Stimulated activated CD4-positive, alpha-beta T cell treated with anti-CD3 and anti-CD28 coated beads, Interleukin-4, amount 100 ng/mL, for 24 hours (primary cell): ENCODE data around the gene PPP1R9B.

Experiments used
- DNase-seq: peaks from one replicate; pipeline ENCODE4 v3.0.0-alpha.2; 2020

PPP1R9B gene

DNA sequence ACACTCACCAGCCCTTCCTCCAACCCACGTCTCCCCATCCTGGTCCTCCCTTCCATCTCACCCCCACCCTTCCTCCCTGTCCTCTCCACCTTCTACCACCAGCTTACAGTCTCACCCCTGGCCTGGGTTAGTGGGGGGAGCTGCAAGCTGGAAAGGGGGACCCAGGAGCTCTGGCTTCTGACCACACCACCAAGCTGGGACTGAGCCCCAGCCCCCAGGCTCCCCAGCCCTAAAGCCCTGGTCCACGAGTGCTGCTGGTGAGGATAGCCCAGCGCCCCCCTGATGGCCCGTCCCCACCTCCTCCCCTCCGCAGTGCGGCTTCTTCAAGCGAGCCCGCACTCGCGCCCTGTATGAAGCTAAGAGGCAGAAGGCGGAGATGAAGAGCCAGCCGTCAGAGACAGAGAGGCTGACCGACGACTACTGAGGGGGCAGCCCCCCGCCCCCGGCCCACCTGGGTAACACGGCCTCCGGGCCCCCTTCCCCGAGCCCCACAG, 62.5 kb downstream of the PPP1R9B start:
- DNase-seq, result no peak

DNA sequence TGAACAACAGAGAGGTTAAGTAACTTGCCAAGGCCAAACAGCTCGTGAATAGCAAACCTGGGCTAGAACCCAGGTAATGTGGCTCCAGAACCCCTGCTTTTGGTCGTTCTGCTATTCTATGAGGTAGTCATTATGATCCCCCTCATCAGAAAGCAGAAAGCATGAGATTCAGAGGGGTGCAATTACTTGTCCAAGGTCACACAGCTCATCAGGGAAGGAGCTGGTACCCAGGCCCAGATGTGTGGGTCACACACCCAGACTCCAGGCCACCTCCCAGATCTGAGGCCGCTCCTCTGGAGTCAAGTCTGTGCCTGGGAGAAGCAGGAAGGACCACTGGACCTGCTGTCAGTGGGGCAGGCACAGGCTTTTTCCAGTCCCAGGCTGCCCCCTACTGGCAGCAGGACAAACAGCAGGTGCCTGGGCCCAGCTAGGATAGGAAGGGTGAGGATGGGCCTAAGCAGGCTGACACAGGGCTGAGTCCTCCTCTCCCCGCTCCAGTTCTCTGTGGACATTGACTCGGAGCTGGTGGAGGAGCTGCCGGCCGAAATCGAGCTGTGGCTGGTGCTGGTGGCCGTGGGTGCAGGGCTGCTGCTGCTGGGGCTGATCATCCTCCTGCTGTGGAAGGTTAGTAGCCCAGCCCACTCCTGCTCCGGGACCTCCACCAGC, 63.1 kb downstream of the PPP1R9B start:
- peak; percentile 74 for DNase-seq
